ENCODE data around the gene GBP3. TPM values are rescaled to one million over a fixed set of nuclear protein-coding genes. Genes with fewer than 3 reads are reported as not detected.
A peak's percentile ranks its signal among the peaks of the same experiment; 100 is the strongest.
"Not testable (repeated sequence)": the region's sequence is repeated elsewhere in the genome, so short reads cannot be mapped to it uniquely, and the experiment has no call there.

The GBP3 gene
- total RNA-seq, 1 experiment from 2014 or later = 75.8 TPM

GRCh38 chr1:88979054-88979748, 43.5 kb downstream of the GBP3 start:
- peak; percentile 51 for DNase-seq (ENCODE audit: low read depth)

GRCh38 chr1:88976235-88976634, 46.4 kb downstream of the GBP3 start:
- no peak for DNase-seq (ENCODE audit: low read depth)

- DNase-seq (ENCODE audit: low read depth) = not testable (repeated sequence)
These were observed 48.0 kb downstream of the GBP3 start for GRCh38 chr1:88974616-88975172.

- DNase-seq (ENCODE audit: low read depth) = peak; percentile 50
These were observed 49.0 kb downstream of the GBP3 start for GRCh38 chr1:88973520-88974137.

GRCh38 chr1:88961647-88962275, 60.9 kb downstream of the GBP3 start:
- no peak for DNase-seq (ENCODE audit: low read depth)

- no peak for DNase-seq (ENCODE audit: low read depth)
These were observed 61.6 kb downstream of the GBP3 start for GRCh38 chr1:88961081-88961480.

Other genes with a start within 250 kb of the GBP3 start
- gene GTF2B, start 131.3 kb downstream of the GBP3 start, total RNA-seq (2014; rRNA removed; shearing (Covaris generic)) = 49.2 and 59.7 TPM in 2 replicates
- 38.8 and 40.6 TPM in 2 replicates for gene KYAT3, start 30.2 kb downstream of the GBP3 start, total RNA-seq (2014; rRNA removed; shearing (Covaris generic))
- 17.1 and 17.5 TPM in 2 replicates for gene RBMXL1, start 30.2 kb downstream of the GBP3 start, total RNA-seq (2014; rRNA removed; shearing (Covaris generic))
- gene GBP1, start 42.3 kb upstream of the GBP3 start, total RNA-seq (2014; rRNA removed; shearing (Covaris generic)) = 58.0 and 66.7 TPM in 2 replicates
- 28.6 and 37.1 TPM in 2 replicates for gene GBP2, start 103.2 kb upstream of the GBP3 start, total RNA-seq (2014; rRNA removed; shearing (Covaris generic))
- gene GBP7, start 153.1 kb upstream of the GBP3 start, total RNA-seq (2014; rRNA removed; shearing (Covaris generic)) = not detected in 2 replicates
- 0.60 and 0.78 TPM in 2 replicates for gene GBP4, start 176.1 kb upstream of the GBP3 start, total RNA-seq (2014; rRNA removed; shearing (Covaris generic))
- not detected in 2 replicates for gene GBP5, start 250.0 kb upstream of the GBP3 start, total RNA-seq (2014; rRNA removed; shearing (Covaris generic))

Data from RPMI7951 (cell line).